GM21723 (cell line): ENCODE measurements around the gene MTARC2.
"Not testable (repeated sequence)": the region's sequence is repeated elsewhere in the genome, so short reads cannot be mapped to it uniquely, and the experiment has no call there.

Experiments
- ATAC-seq: cut with Tn5 transposase; IDR thresholded peaks from one replicate; pipeline ENCODE4 v1.9.1; 2021; ENCODE audit warnings: mild to moderate bottlenecking, moderate library complexity; ENCODE audit not compliant: unreplicated experiment

The MTARC2 gene

GRCh38 chr1:220748089-220748934 lies at the start of gene MTARC2:
MTARC2 (plus strand) TSS chr1:220748322; CDS start chr1:220748532, 210 bp downstream.
- ATAC-seq, result peak; percentile 93

GRCh38 chr1:220698607-220699016 lies 49.5 kb upstream of the MTARC2 start:
- ATAC-seq, result no peak

DNA sequence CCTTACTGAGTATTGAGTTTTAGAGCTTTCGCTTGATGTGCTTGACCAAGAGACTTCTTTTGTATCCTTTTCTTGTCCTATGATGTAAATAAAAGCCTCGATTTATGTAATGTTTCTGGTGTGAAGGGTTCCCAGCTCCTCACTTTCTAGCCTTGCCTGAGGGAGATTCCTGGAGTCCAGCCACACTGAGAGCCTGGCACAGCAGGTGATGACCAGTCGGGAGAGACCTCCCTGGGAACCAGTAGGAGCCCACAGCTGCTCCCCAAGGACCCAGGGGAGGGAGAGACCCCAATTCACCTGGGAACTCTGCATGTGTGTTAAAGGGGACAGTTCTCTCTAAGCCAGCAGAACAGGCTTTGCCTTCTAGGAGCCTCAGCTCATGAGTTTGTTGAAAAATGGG lies 49.1 kb upstream of the MTARC2 start:
- ATAC-seq, result no peak

- ATAC-seq, result no peak
These were observed 47.5 kb upstream of the MTARC2 start for GRCh38 chr1:220700556-220701179.

DNA sequence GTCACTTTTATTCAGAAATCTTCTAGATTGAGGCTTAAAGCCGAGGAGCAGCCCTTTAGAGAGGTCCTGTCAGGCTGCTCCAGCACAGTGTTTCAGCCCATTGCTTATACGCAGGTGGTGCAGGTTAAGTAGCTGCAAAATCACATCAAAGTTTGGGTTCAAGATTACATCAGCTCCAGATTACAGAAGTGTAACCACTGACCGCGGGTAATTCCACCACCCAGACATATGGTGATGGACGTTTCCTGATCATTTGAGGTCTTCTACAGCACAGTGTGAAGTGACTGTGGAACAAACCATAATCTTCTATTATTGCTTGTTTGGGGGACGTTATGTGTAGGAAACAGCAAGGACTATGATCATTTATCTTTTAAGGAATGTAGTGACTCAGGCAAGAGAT lies 46.1 kb upstream of the MTARC2 start:
- ATAC-seq, result no peak

DNA sequence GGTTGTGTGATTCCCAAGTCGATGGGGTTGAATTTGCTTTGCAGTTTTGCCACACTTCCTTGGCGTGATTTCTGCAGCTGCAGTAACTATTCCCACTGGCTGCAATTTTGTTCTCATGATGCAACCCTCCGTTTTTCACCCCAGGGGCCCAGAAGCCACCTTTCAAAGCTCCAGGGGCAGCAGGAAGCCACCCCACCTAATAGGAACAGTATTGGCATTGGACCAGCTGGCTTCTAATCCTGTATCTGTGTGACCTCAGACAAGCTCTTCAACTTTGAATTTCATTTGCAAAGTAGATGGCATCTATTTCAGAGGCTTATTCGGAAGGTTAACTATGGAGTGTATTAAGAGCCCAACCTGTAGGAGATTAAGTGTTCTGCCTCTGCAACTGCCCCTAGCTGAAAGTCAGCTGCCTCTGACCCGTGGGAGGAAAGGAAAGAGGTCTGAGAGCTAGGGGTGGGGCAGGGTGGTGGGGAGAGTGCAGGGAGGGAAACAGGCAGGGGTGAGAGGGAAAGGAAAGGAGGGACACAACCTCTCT lies 45.3 kb upstream of the MTARC2 start:
- ATAC-seq, result no peak

GRCh38 chr1:220703305-220703704 lies 44.8 kb upstream of the MTARC2 start:
- ATAC-seq, result no peak

DNA sequence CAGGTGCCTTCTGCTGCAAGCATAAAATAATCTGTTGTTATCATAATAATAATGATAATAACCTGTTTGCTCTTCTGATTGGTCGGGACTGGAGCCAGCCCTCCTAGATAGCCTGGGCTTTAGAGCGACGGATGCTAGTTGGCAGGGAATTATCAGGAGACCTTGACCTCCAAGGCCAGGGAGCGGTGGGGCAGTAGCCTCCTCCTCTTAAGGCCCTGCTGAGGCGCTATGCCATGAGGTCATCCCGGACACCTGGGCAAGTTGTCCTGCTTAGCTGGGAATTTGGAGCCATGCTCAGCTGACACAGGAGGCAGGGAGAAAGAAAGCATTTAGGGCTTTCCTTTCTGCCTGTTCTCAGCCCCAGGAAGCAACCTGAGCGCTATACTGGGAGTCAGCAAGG lies 42.3 kb upstream of the MTARC2 start:
- ATAC-seq, result no peak

- no peak for ATAC-seq
These were observed 41.6 kb upstream of the MTARC2 start for GRCh38 chr1:220706480-220706879.

DNA sequence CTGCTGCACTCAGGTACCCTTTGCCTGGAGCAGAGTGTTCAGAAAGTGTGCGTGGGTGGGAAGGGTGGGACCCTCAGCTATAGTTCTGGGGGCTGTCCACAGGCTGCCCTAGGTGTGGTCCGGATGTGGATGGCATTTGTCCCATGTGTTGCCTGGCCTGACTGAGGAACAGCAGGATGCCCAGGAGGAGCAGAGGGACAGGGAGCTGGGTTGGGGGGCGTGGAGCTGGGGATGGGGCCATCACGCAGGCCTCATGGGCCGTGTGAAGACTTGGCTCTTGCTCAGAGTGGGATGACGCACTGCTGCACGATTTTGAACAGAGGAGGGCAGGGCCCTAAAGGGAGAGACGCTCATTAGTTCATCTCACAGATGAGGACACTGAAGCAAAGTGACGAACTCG lies 41.0 kb upstream of the MTARC2 start:
- no peak for ATAC-seq

DNA sequence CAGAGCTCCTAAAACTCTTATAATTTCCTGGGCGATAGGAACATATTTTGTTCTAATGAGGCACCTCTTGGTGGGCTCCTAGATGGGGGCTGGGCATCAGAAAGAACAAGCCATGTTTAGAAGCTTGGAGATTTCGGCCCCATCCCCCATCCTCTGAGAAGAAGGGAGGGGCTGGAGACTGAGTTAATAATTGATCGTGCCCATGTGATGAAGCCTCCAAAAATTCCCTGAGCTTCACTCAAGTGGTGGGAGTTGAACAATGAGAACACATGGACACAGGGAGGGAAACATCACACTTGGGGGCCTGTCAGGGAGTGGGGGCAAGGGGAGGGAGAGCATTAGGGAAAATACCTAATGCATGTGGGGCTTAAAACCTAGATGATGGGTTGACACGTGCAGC lies 39.9 kb upstream of the MTARC2 start:
- ATAC-seq, result no peak

- ATAC-seq, result no peak
These were observed 39.0 kb upstream of the MTARC2 start for GRCh38 chr1:220708936-220709801.

DNA sequence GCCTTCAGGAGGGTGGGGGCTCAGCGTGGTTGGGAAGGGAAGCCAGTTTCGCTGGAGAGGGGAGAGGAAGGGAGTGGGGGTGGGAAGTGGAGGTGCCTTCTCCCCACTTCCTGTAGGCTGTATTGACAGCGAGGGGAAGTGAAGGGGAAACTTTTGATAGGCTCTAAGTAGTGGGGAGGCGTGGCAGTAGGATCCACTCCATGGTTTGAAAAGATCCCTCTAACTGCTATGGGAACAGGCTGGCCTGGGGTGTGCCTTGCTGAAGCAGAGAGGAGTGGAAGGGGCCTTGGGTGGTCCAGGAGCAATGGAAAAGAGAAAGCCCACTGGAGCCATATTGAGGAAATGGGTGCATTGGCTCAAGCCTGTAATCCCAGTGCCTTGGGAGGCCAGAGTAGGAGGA lies 37.8 kb upstream of the MTARC2 start:
- no peak for ATAC-seq

DNA sequence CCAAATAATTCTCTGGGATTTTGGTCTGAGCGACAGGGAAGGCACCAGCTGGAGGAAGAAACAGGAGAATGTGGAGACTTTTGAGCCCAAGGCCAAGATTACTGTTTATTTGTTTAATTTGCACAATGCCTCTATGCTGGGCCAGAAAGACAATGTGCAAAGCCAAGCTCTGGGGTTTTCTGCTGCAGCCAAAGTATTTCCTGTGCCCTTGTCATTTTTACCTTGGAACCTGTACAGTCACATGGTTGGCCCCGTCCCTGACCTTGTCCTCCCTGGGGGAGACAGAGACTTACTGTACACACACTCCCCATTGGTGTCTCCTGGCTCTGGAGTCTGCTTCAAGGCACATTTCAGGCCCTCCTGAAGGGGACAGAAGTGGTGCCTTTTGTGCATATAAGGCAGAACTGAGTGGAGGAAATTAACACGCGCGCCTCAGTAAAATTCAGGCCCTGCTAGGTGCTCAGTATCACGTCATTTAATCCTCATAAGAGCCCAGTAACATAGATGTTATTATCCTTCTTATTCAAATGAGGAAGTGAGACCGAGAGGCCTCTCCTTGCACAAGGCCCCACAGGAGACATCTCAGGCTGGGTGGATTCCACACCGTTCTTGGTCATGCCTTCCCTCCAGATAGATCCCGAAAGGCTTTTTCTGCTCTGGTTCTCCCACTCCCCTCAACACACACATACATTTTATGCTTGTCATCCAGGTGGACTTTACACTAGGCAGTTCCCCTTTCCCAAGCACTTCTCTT lies 36.9 kb upstream of the MTARC2 start:
- ATAC-seq, result peak; percentile 85

- not testable (repeated sequence) for ATAC-seq
These were observed 32.1 kb upstream of the MTARC2 start for GRCh38 chr1:220715986-220716385.

GRCh38 chr1:220717800-220718640 lies 30.1 kb upstream of the MTARC2 start:
- no peak for ATAC-seq

GRCh38 chr1:220721266-220721665 lies 26.9 kb upstream of the MTARC2 start:
- ATAC-seq, result not testable (repeated sequence)

DNA sequence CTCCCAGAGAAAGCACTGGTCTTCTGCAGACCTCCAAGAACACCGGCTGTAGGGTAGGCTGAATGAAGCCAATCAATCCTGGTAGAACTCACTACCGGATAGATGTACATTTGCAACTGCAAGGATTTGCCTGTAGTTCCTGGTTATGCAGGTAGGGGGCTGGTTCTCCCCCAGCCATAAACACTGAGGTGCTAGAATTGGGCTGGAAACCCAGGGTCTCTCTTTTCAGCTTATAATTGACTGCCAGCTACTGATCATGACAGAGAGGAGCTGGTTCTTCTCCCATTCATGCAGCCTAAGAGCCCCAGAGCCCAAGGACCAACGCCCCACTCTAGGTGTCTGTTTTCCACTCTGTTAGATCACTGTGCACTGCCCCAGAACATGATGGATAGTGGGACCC lies 21.5 kb upstream of the MTARC2 start:
- no peak for ATAC-seq

- no peak for ATAC-seq
These were observed 20.6 kb upstream of the MTARC2 start for GRCh38 chr1:220727519-220727918.

- no peak for ATAC-seq
These were observed 17.6 kb upstream of the MTARC2 start for GRCh38 chr1:220730486-220730885.
